B cell (primary cell): ENCODE results near the gene FMN1. TPM values are rescaled to one million over a fixed set of nuclear protein-coding genes. Genes with fewer than 3 reads are reported as not detected.

ENCODE experiments used
- ATAC-seq: fragments of 200-7000 bp; cut with Tn5 transposase; one replicate; pipeline ENCODE4 v1.10.0; 2021; ENCODE audit warnings: low read depth, mild to moderate bottlenecking, moderate number of reproducible peaks, moderate library complexity
- CTCF ChIA-PET: fragments of 350-600 bp; sonication (Branson Sonifier 250); formaldehyde crosslinking; loops from one replicate; lab custom pipeline; 2021; ENCODE audit warnings: antibody characterized with exemption, inconsistent platforms; lab: Charles Lee
- POLR2A ChIA-PET: fragments of 350-600 bp; sonication (Branson Sonifier 250); formaldehyde crosslinking; loops from one replicate; lab custom pipeline; 2021; ENCODE audit warnings: antibody characterized with exemption; lab: Charles Lee
- DNase-seq: peaks from one replicate; pipeline ENCODE4 v3.0.0; 2013
- H2AFZ ChIP-seq: 2 replicates; pipeline ENCODE4 v1.6.1; 2012; ENCODE audit warnings: mild to moderate bottlenecking, low read depth, low read length; ENCODE audit not compliant: insufficient read depth, poor library complexity, severe bottlenecking
- H3K27ac ChIP-seq, 2 donors: 1 replicate in 1 of 2; 2 replicates in 1 of 2; pipeline ENCODE4 v1.5.1; 2012 to 2013; ENCODE audit warnings: low read length in 2 of 2, mild to moderate bottlenecking in 2 of 2, moderate library complexity in 1 of 2
- H3K27me3 ChIP-seq, 4 experiments: fragments of 200-600 bp in 1 of 4; sonication (generic) in 1 of 4; replicated peaks in 1 of 4; 1 replicate in 2 of 4; 2 replicates in 2 of 4; pipeline versions ENCODE4 v1.6.1 to v1.7.0; 2013 to 2016; ENCODE audit warnings: low read length in 3 of 4, mild to moderate bottlenecking in 2 of 4, mixed read lengths in 1 of 4, moderate library complexity in 1 of 4; ENCODE audit not compliant: insufficient read depth in 4 of 4, control insufficient read depth in 3 of 4; ENCODE audit errors: control extremely low read depth in 1 of 4
- H3K36me3 ChIP-seq, 2 experiments: replicated peaks in 1 of 2; 1 replicate in 1 of 2; 2 replicates in 1 of 2; pipeline versions ENCODE4 v1.6.1 to v1.7.1; 2013; ENCODE audit warnings: low read length in 1 of 2; ENCODE audit not compliant: insufficient read depth in 2 of 2, control insufficient read depth in 1 of 2; ENCODE audit errors: control extremely low read depth in 1 of 2, extremely low read depth in 1 of 2
- H3K4me1 ChIP-seq, 2 donors: fragments of 200-600 bp in 1 of 2; sonication (generic) in 1 of 2; 1 replicate in 1 of 2; 2 replicates in 1 of 2; pipeline versions ENCODE4 v1.5.1 to v1.6.1; 2013 to 2017; ENCODE audit warnings: low read length in 2 of 2; ENCODE audit not compliant: control insufficient read depth in 2 of 2, insufficient read depth in 2 of 2
- H3K4me2 ChIP-seq: replicated peaks from 2 replicates; pipeline ENCODE3; 2012; ENCODE audit warnings: mild to moderate bottlenecking, low read depth, low read length; ENCODE audit not compliant: poor library complexity, severe bottlenecking
- H3K4me3 ChIP-seq, 5 experiments: fragments of 200-600 bp in 1 of 5; sonication (generic) in 1 of 5; 1 replicate in 3 of 5; 2 replicates in 2 of 5; pipeline versions ENCODE4 v1.5.1 to v1.7.0; 2011 to 2016; ENCODE audit warnings: low read length in 4 of 5, mild to moderate bottlenecking in 4 of 5, low read depth in 2 of 5, control low read depth in 1 of 5, moderate library complexity in 1 of 5; ENCODE audit not compliant: insufficient read depth in 1 of 5; ENCODE audit errors: control extremely low read depth in 1 of 5, extremely low read depth in 1 of 5
- H3K79me2 ChIP-seq: fragments of 200-600 bp; sonication (generic); one replicate; pipeline ENCODE4 v1.6.0; 2016; ENCODE audit warnings: low read length; ENCODE audit not compliant: control insufficient read depth, insufficient read depth
- H3K9ac ChIP-seq: fragments of 200-600 bp; sonication (generic); 2 replicates; pipeline ENCODE4 v1.6.1; 2017; ENCODE audit warnings: mild to moderate bottlenecking, low read length, moderate library complexity
- H3K9me3 ChIP-seq, 3 donors: one replicate each; pipeline versions ENCODE4 v1.6.1 to v1.7.1; 2013; ENCODE audit warnings: low read length in 2 of 3; ENCODE audit not compliant: control insufficient read depth in 2 of 3, insufficient read depth in 1 of 3; ENCODE audit errors: control extremely low read depth in 1 of 3
- H4K20me1 ChIP-seq: 2 replicates; pipeline ENCODE4 v1.6.0; 2012; ENCODE audit warnings: mild to moderate bottlenecking, low read length; ENCODE audit not compliant: insufficient read depth, control insufficient read depth, poor library complexity, severe bottlenecking
- H3K27ac Mint-ChIP-seq: one replicate; pipeline ENCODE4 v1.8.0; 2021; ENCODE audit warnings: mixed read lengths
- H3K27me3 Mint-ChIP-seq: one replicate; pipeline ENCODE4 v1.8.0; 2021; ENCODE audit warnings: mixed read lengths
- H3K4me1 Mint-ChIP-seq: one replicate; pipeline ENCODE4 v1.8.0; 2021; ENCODE audit warnings: mixed read lengths
- H3K4me3 Mint-ChIP-seq: one replicate; pipeline ENCODE4 v1.8.0; 2021; ENCODE audit warnings: mixed read lengths
- H3K9me3 Mint-ChIP-seq: one replicate; pipeline ENCODE4 v1.8.0; 2022; ENCODE audit warnings: mixed read lengths; ENCODE audit not compliant: insufficient read depth
- EZH2 ChIP-seq: IDR thresholded peaks from 2 replicates; pipeline ENCODE4 v1.6.1; 2012; ENCODE audit warnings: borderline replicate concordance, low read depth, mild to moderate bottlenecking, moderate library complexity, low read length; ENCODE audit not compliant: insufficient read depth, poor library complexity, severe bottlenecking
- WGBS: methylation state at CpG from one replicate; pipeline ENCODE4 v1.1.5; 2013; ENCODE audit warnings: missing lambda C conversion rate; ENCODE audit not compliant: insufficient coverage; 5-methylcytosine and 5-hydroxymethylcytosine counted together
- intact Hi-C: fragments of 100-400 bp; cut with micrococcal nuclease; formaldehyde crosslinking; loops from one replicate; pipeline ENCODE4 v1.10.0; 2022
- polyA plus RNA-seq: library from polyadenylated mRNA; depleted of rRNA; stranded (reverse); fragments of >200 nt; gene quantifications from 2 replicates; pipeline ENCODE4 v1.2.3, GENCODE V29; 2012
- total RNA-seq, 2 donors: library from RNA; stranded (reverse); fragments of 120-200 nt in 1 of 2; gene quantifications; 1 replicate in 1 of 2; 2 replicates in 1 of 2; pipeline versions ENCODE4 v1.2.3 to v1.2.4, GENCODE V29; 2013 to 2022
- TF ChIP-seq, protein P1 (sequence below): fragments of 200-600 bp; IDR thresholded peaks from one replicate; pipeline ENCODE4 v1.8.0; 2022; ENCODE audit warnings: antibody characterized with exemption, mild to moderate bottlenecking

FMN1 gene
- total and polyA plus RNA-seq, 2 donors (not counting 1 experiment from before 2014, with no cell fraction given), result 0.21 to 0.96 TPM

DNA sequence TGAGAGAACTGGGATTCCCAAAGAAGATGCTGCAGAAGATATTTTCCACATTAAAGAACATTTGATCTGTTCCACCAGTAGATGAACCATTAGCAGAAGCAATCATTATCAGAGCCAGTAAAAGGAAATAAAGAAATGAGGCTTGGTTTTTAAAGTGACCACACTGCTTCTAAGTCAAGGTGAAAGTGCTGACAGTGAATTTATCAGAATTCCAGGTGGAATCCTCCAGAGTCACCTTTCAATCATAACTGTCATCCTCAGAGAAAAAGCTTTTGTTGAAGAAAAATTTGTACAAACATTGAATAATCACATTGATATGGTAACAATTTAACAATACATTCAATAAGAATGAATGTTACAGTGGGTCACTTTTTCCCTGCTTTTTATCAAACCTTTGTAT is 376.9 kb downstream of the FMN1 start:
- no peak overlapping the region for H3K9ac ChIP-seq
- no peaks in the 10 kb centered on the region for H3K9me3 ChIP-seq
- no peaks in the 10 kb centered on the region for H3K36me3 ChIP-seq
- H3K27ac Mint-ChIP-seq, result no peak overlapping the region
- TF ChIP-seq, protein P1, sequence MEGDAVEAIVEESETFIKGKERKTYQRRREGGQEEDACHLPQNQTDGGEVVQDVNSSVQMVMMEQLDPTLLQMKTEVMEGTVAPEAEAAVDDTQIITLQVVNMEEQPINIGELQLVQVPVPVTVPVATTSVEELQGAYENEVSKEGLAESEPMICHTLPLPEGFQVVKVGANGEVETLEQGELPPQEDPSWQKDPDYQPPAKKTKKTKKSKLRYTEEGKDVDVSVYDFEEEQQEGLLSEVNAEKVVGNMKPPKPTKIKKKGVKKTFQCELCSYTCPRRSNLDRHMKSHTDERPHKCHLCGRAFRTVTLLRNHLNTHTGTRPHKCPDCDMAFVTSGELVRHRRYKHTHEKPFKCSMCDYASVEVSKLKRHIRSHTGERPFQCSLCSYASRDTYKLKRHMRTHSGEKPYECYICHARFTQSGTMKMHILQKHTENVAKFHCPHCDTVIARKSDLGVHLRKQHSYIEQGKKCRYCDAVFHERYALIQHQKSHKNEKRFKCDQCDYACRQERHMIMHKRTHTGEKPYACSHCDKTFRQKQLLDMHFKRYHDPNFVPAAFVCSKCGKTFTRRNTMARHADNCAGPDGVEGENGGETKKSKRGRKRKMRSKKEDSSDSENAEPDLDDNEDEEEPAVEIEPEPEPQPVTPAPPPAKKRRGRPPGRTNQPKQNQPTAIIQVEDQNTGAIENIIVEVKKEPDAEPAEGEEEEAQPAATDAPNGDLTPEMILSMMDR, result no peak
- TF ChIP-seq EZH2, result no peak
- no peak overlapping the region for H3K4me3 Mint-ChIP-seq
- intact Hi-C loops, result no loop called here
- no peaks in the 10 kb centered on the region for H3K4me1 ChIP-seq
- no peaks in the 10 kb centered on the region for H4K20me1 ChIP-seq
- CTCF ChIA-PET, result interaction anchor here (0.7 to 2.5 kb wide), 2 partner anchors 9 to 26 kb away, joined by 3 to 5 read pairs; no protein-coding TSS in a partner anchor
- no peaks in the 10 kb centered on the region for H3K79me2 ChIP-seq
- H3K4me2 ChIP-seq, result no peak overlapping the region
- no peaks in the 10 kb centered on the region for H3K4me1 Mint-ChIP-seq
- peaks cover 30% of the 10 kb centered on the region for H3K27me3 Mint-ChIP-seq
- POLR2A ChIA-PET, result no interaction called here
- no peak for DNase-seq
- no peak overlapping the region for H2AFZ ChIP-seq
- no peaks in the 10 kb centered on the region for H3K27me3 ChIP-seq
- no peak for ATAC-seq
- no peak overlapping the region for H3K4me3 ChIP-seq
- H3K27ac ChIP-seq, result no peak overlapping the region
- H3K9me3 Mint-ChIP-seq, result no peaks in the 10 kb centered on the region

DNA sequence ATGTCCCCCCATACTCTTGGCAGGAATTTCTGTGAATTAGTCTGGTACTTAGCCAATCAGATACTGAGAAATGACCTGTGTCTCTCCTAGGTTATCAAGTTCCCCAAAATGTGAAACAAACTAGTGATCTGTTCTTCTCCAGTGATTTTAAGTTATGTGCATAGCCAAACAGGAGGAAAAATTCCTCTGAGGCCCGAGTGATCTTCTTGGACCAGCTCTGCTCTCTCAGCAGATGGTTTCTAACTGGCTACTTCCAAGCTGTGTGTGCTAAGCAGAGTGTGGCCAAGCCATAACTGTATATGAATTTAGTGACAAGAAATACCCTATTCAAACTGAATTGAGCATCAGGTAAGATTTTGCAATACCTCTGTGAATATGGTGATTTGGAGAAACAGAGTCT is 387.2 kb downstream of the FMN1 start:
- WGBS, result no CpG with 5 or more reads among the region's 1 CpG
- intact Hi-C loops, result no loop called here
- CTCF ChIA-PET, result interaction anchor here (1.0 kb wide), 1 partner anchor 37 kb away, joined by 3 read pairs; no protein-coding TSS in a partner anchor
- no peaks in the 10 kb centered on the region for H3K9me3 Mint-ChIP-seq
- Histone ChIP-seq H3K9ac (no peak overlapping the region), H3K4me1 (no peaks in the 10 kb centered on the region), H3K27ac (no peak overlapping the region), H4K20me1 (no peaks in the 10 kb centered on the region), H2AFZ (no peak overlapping the region), H3K79me2 (no peaks in the 10 kb centered on the region), H3K9me3 (peaks cover 0 to 4% (median 3%) of the 10 kb centered on the region in 3 donors), H3K27me3 (peaks cover 0 to 4% (median 0%) of the 10 kb centered on the region in 4 experiments), H3K4me2 (no peak overlapping the region), H3K36me3 (no peaks in the 10 kb centered on the region), H3K4me3 (no peak overlapping the region)
- ATAC-seq (no peak), DNase-seq (no peak)
- H3K27me3 Mint-ChIP-seq, result peaks cover 35% of the 10 kb centered on the region
- TF ChIP-seq EZH2, result no peak
- TF ChIP-seq, protein P1, result no peak
- no peak overlapping the region for H3K27ac Mint-ChIP-seq
- POLR2A ChIA-PET, result no interaction called here
- H3K4me3 Mint-ChIP-seq, result no peak overlapping the region
- no peaks in the 10 kb centered on the region for H3K4me1 Mint-ChIP-seq
